ENCODE results near the gene SKAP1. TPM values are rescaled to one million over a fixed set of nuclear protein-coding genes. Genes with fewer than 3 reads are reported as not detected.

Gene SKAP1
- total RNA-seq, 1 donor from 2014 or later, result 0.38 TPM

GRCh38 chr17:48244121-48244711 lies 185.8 kb downstream of the SKAP1 start:
- DNase-seq (ENCODE audit: missing footprints), result no peak
- intact Hi-C loops (cut with DNase I), result no loop called here
- no peak for ATAC-seq

GRCh38 chr17:48241770-48242497 lies 188.1 kb downstream of the SKAP1 start:
- no peak for DNase-seq (ENCODE audit: missing footprints)
- ATAC-seq, result no peak
- intact Hi-C loops (cut with DNase I), result no loop called here

GRCh38 chr17:48241131-48241591 lies 188.9 kb downstream of the SKAP1 start:
- ATAC-seq (peak; percentile 74), DNase-seq (ENCODE audit: missing footprints) (no peak)
- intact Hi-C loops (cut with DNase I), result no loop called here

- intact Hi-C loops (cut with DNase I), result no loop called here
- DNase-seq (ENCODE audit: missing footprints), result no peak
- no peak for ATAC-seq
Observed at GRCh38 chr17:48240562-48241130, 189.4 kb downstream of the SKAP1 start.

GRCh38 chr17:48240122-48240521 lies 189.9 kb downstream of the SKAP1 start:
- ATAC-seq (no peak), DNase-seq (ENCODE audit: missing footprints) (no peak)
- intact Hi-C loops (cut with DNase I), result no loop called here

GRCh38 chr17:48239603-48239995 lies 190.4 kb downstream of the SKAP1 start:
- intact Hi-C loops (cut with DNase I), result no loop called here

GRCh38 chr17:48238933-48239602 lies 190.9 kb downstream of the SKAP1 start:
- intact Hi-C loops (cut with DNase I), result no loop called here

More at GRCh38 chr17:48239603-48239995, 190.4 kb downstream of the SKAP1 start:
- DNase-seq (ENCODE audit: missing footprints) (no peak), ATAC-seq (no peak)

GRCh38 chr17:48237456-48237855 lies 192.6 kb downstream of the SKAP1 start:
- no peak for DNase-seq (ENCODE audit: missing footprints)
- ATAC-seq, result no peak

More at GRCh38 chr17:48238933-48239602, 190.9 kb downstream of the SKAP1 start:
- ATAC-seq (no peak), DNase-seq (ENCODE audit: missing footprints) (no peak)

GRCh38 chr17:48236681-48237134 lies 193.3 kb downstream of the SKAP1 start:
- intact Hi-C loops (cut with DNase I), result no loop called here
- ATAC-seq (no peak), DNase-seq (ENCODE audit: missing footprints) (no peak)

More at GRCh38 chr17:48237456-48237855, 192.6 kb downstream of the SKAP1 start:
- intact Hi-C loops (cut with DNase I), result no loop called here

GRCh38 chr17:48234922-48235321 lies 195.1 kb downstream of the SKAP1 start:
- ATAC-seq (no peak), DNase-seq (ENCODE audit: missing footprints) (no peak)
- intact Hi-C loops (cut with DNase I), result no loop called here

- intact Hi-C loops (cut with DNase I), result no loop called here
- no peak for DNase-seq (ENCODE audit: missing footprints)
Observed at GRCh38 chr17:48231995-48232959, 197.7 kb downstream of the SKAP1 start.

GRCh38 chr17:48229936-48230335 lies 200.1 kb downstream of the SKAP1 start:
- intact Hi-C loops (cut with DNase I), result no loop called here
- no peak for DNase-seq (ENCODE audit: missing footprints)
- no peak for ATAC-seq

More at GRCh38 chr17:48231995-48232959, 197.7 kb downstream of the SKAP1 start:
- ATAC-seq, result no peak

- intact Hi-C loops (cut with DNase I), result no loop called here
- ATAC-seq (no peak), DNase-seq (ENCODE audit: missing footprints) (no peak)
Observed at GRCh38 chr17:48228720-48229119, 201.3 kb downstream of the SKAP1 start.

- DNase-seq (ENCODE audit: missing footprints), result no peak
- ATAC-seq, result no peak
- intact Hi-C loops (cut with DNase I), result no loop called here
Observed at GRCh38 chr17:48225725-48226567, 204.1 kb downstream of the SKAP1 start.

- no peak for DNase-seq (ENCODE audit: missing footprints)
- intact Hi-C loops (cut with DNase I), result no loop called here
- no peak for ATAC-seq
Observed at GRCh38 chr17:48223945-48224344, 206.1 kb downstream of the SKAP1 start.

- no peak for ATAC-seq
- intact Hi-C loops (cut with DNase I), result no loop called here
- DNase-seq (ENCODE audit: missing footprints), result no peak
Observed at GRCh38 chr17:48219617-48220016, 210.4 kb downstream of the SKAP1 start.

GRCh38 chr17:48215583-48216139 lies 214.4 kb downstream of the SKAP1 start:
- ATAC-seq, result no peak
- intact Hi-C loops (cut with DNase I), result no loop called here
- no peak for DNase-seq (ENCODE audit: missing footprints)
